HG03457 (cell line): ENCODE measurements around the gene RAB3B.
"Not testable (repeated sequence)": the region's sequence is repeated elsewhere in the genome, so short reads cannot be mapped to it uniquely, and the experiment has no call there.

Experiments
- ATAC-seq: cut with Tn5 transposase; IDR thresholded peaks from one replicate; pipeline ENCODE4 v1.9.1; 2021; ENCODE audit warnings: moderate number of reproducible peaks; ENCODE audit not compliant: unreplicated experiment

Gene RAB3B

GRCh38 chr1:51989582-51990477, 670 bp downstream of the RAB3B start:
- no peak for ATAC-seq

DNA sequence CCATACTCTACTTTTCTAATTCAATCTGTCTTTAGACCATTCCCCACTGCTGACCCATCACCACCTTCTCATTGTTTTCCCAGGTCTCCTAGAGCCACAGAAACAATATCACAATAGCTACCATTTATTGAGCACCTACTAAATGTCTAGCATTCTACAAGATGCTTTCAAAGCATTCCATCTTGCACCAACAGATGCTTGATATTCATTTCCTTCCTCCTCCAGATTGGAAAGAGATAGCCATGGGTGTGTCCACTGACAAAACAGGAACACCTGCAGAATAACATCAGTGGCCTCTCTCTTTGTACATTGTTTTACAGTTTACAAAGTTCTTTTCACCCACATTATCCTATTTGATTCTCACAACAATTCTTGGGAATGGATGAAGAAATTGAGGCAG, 2.2 kb downstream of the RAB3B start:
- no peak for ATAC-seq

DNA sequence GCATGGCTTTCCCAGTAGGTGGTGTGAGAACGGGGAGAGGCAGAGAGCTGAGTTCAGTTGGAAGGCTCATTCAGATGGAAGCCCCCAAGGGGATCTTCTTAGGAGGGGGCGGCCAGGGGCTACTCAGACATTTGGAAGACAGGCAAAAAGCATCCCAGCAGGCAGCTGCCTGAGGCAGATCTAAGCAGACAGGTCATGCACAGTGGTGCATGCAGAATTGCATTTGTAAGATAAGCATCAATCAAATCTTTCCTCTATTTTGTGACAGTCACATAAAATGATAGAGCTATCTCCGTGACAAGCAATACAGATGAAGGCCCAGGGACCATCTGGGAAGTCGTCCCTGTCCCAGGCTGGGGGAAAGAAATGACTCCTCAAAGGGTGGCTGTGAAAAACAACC, 3.8 kb downstream of the RAB3B start:
- no peak for ATAC-seq

- ATAC-seq = no peak
Measured at GRCh38 chr1:51982161-51982560, 8.3 kb downstream of the RAB3B start.

- ATAC-seq = no peak
Measured at GRCh38 chr1:51981555-51981954, 8.9 kb downstream of the RAB3B start.

- ATAC-seq = no peak
Measured at GRCh38 chr1:51978099-51978498, 12.4 kb downstream of the RAB3B start.

DNA sequence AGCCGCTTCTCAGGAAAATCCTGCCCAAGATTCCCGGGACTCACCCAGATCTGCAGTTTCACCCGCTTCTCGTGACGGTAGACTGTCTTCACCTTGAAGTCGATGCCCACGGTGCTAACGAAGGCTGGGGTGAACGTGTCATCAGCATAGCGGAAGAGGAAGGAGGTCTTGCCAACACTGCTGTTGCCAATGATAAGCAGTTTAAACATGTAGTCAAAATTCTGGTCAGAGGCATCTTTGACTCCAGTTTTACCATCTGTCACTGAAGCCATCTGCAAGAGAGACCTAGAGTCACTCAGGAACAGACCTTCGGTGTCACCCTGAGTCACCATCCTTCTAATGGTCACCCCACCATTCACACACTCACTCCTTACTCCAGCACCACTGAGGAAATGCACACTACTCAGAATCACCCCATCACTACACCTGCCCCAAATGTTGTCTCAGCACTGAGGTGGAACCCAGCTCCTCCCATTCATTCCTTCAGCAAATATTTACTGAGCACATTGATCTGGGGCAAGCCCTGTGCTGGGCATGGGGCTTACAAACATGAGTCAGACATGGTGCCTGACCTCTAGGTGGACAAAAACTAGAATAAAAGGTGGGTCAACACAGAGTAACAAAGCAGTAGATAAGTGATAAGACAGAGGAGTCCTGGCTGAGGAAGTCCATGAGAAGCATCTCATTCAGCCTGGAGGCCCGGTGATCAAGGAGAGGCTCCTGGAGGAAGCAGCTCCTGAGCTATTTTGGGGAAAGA, 13.5 kb downstream of the RAB3B start:
- ATAC-seq = no peak

DNA sequence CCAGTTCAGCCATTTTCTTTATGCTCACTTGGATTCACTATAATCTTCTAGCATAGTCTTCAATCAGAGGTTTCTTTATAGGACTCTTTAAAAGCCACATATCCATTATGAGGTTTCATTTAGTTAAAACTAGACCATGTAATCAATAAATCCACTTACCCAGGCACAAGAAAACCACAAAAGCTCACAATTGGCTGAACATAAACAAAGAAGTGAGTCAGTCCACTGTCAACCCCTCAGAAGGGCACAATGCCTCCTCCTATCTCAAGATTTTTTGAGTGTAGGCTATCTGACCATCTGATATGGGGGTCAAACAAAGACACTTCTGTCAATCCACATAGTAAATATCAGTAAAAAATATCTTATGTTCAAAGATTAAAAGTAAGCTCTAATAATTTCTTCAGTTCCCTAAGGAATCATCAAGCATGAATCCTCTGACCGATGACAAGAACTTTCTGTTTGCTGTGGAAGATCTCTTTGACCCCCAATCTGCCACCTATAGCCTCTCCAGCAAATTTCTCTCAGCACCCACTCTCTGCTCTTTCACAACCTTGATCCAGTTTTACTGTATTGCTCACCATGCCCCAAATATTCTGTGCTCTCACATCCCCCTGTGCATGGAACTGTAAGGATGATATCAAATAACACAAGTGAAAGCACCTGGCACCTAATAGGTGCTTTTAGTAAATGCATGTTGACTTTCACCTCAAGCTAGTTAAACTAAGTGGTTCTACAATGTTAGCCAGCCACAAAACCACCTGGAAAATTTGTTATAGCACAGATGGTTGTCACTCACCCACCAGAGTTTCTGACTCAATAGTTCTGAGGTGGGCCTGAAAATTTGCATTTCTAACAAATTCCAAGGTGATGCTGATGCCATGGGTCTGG, 16.7 kb downstream of the RAB3B start:
- ATAC-seq = no peak

GRCh38 chr1:51969038-51969705, 21.3 kb downstream of the RAB3B start:
- ATAC-seq = no peak

GRCh38 chr1:51968632-51969031, 21.9 kb downstream of the RAB3B start:
- no peak for ATAC-seq

GRCh38 chr1:51967213-51967791, 23.2 kb downstream of the RAB3B start:
- ATAC-seq = not testable (repeated sequence)

GRCh38 chr1:51966559-51966958, 23.9 kb downstream of the RAB3B start:
- ATAC-seq = no peak

DNA sequence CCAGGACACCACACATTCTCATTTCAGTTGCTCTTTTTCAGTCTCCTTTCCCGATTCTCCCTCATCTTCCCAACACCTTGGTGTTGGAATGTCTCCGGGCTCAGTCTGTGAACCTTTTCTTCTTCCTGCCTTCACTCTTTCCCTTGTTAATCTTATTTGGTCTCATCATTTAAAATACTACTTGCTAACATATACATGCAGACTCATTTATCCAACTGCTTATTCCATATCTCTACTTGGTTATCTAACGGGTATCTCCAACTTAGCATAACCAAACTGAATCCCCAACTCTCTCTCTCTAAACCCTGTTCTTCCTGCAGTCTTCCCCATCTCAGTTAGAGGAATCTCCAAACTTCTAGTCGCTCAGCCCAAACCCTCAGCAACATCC, 26.2 kb downstream of the RAB3B start:
- ATAC-seq = no peak

- no peak for ATAC-seq
Measured at GRCh38 chr1:51963592-51964308, 26.8 kb downstream of the RAB3B start.

DNA sequence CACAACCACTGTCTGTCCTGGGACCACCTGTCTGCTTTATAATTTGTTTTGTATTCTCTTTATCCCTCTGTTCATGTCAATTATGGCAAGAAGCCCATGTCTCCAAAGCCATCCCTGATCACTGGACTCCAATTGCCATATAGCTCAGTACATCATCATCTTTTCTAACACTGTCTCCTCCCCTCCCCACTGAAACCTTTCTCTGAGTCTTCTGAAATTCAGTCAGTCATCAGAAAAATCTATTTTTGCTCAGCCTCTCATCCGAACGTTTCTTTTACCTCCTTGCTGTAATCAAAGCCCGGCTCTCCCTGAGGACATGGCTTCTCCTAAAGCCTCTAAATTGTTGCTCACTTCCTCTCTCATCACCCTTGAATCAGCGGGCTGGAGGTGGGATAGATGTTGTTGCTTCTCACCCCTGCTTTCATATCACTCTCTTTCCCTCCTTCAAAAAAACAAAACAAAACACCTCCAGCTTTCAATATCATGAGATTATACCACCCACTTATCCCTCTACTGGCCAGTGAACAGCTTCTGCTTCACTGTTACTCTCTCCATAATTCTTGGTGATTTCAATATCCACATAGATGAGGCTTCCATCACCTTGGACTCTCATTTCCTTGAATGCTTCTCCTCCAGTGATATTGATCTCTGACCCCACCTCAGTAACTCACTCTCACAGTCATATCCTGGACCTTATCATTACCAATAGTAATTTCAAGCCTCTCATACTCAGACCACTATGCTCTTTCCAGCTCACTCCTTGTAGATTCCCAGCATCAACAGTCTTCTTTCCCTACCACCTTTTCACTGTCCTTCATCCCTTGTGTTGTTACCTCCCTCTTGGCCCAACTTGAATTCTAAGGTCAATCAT, 27.8 kb downstream of the RAB3B start:
- ATAC-seq = no peak

- no peak for ATAC-seq
Measured at GRCh38 chr1:51961954-51962353, 28.5 kb downstream of the RAB3B start.

DNA sequence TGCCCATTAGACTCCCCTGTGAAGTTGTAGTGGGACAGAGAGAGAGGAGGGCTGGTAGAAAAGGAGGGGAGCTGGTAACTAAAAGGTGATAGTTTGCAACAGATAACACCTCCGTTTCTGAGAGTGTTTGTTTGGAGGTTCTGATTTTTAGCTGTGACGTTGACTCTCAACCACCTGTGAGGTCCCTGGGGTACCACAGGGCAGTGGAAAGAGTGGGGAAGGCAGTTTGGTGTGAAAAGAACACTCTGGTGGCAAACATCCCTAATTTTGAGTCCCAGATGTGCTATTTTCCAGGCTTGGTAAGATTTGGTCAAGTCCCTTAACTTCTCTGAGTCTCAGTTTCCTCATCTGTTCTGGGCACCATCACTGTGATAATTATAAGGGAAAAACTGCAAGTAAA, 29.3 kb downstream of the RAB3B start:
- ATAC-seq = no peak

GRCh38 chr1:51960262-51960661, 30.2 kb downstream of the RAB3B start:
- no peak for ATAC-seq

DNA sequence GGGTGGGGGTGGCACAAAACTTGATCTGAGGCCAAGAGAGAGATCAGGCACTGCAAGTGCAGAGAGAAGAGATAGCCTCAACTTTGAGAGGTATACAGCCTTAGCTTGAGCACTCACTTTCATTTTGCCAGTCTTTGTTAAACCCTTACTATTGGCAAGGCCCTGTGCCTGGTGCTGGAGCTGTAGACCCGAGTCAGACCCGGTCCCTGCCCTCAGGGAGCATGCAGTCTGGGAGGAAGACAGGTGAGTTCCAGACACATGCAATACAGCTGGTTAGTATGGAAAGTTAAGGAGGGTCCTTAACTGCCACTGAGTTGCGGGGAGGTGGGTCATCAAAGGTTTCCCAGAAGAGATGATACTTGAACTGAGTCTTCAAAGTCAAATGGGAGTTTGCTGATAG, 31.7 kb downstream of the RAB3B start:
- ATAC-seq = no peak
